Activated naive CD4-positive, alpha-beta T cell treated with anti-CD3 and anti-CD28 coated beads, Interleukin-2, amount 50 U/mL, for 72 hours (primary cell): Measurements from ENCODE around the gene GRHPR. TPM values are rescaled to one million over a fixed set of nuclear protein-coding genes. Genes with fewer than 3 reads are reported as not detected.
"Not testable (repeated sequence)": the region's sequence is repeated elsewhere in the genome, so short reads cannot be mapped to it uniquely, and the experiment has no call there.

Source experiments
- ATAC-seq, 2 donors: fragments of 150-1000 bp; cut with Tn5 transposase; 2 replicates each; pipeline ENCODE4 v1.10.0; 2021; ENCODE audit warnings: mild to moderate bottlenecking in 2 of 2, moderate library complexity in 2 of 2
- DNase-seq, 2 donors: peaks; one replicate each; pipeline ENCODE4 v3.0.0; 2021 to 2022; ENCODE audit warnings: low spot score in 2 of 2
- H3K27ac Mint-ChIP-seq, 2 donors: one replicate each; pipeline ENCODE4 v1.8.0; 2022; ENCODE audit warnings: mild to moderate bottlenecking in 2 of 2, mixed read lengths in 2 of 2
- H3K36me3 Mint-ChIP-seq, 2 donors: one replicate each; pipeline ENCODE4 v1.8.0; 2022; ENCODE audit warnings: mixed read lengths in 2 of 2
- H3K9me3 Mint-ChIP-seq, 2 donors: one replicate each; pipeline ENCODE4 v1.8.0; 2022; ENCODE audit warnings: mixed read lengths in 2 of 2
- total RNA-seq, 2 donors: library from RNA; stranded (reverse); gene quantifications; one replicate each; pipeline ENCODE4 v1.2.3, GENCODE V29; 2022

Gene GRHPR
- total RNA-seq, 2 donors from 2014 or later, result 65.6 to 80.2 TPM

DNA sequence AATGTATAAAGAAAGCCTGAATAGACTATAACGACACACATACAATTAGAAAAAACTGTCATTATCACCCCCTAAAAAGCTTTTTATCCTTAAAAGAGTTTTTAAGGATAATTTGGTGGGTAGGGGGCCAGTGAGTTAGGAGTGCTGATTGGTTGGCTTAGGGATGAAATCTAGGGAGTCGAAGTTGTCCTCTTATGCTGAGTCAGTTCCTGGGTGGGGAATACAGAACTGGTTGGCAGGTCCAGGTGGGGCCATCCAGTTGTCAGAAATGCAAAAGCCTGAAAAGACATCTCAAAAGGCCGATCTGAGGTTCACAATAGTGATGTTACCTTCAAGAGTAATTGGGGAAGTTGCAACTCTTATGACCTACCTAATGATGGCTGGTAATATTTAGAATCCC is 29.1 kb downstream of the GRHPR start:
- Mint-ChIP-seq H3K9me3 (no peaks in the 10 kb centered on the region), H3K27ac (no peak overlapping the region), H3K36me3 (peaks cover 0 to 14% of the 10 kb centered on the region in 2 donors)
- ATAC-seq (no peak), DNase-seq (no peak)

DNA sequence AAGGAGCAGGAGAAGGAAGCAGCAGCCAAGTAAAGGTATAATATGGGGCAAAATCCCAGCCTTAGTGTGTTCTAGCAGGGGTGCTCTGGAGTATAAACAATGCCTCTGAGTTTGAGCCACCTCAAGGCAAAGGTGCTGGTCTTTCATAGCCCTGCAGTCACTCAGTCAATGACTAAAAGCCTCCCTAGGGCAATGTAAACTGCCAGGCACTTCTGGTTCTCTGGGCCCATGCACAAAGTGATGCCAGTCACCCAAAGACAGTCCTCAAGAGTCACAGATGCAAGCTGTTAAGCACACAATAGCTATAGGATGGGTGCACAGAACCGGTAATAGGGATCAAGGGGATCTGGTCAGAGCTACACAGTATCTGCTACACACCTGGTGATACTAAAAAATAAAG is 30.1 kb downstream of the GRHPR start:
- no peaks in the 10 kb centered on the region for H3K9me3 Mint-ChIP-seq
- no peak for ATAC-seq
- H3K27ac Mint-ChIP-seq, result no peak overlapping the region
- H3K36me3 Mint-ChIP-seq, result peaks cover 0 to 14% of the 10 kb centered on the region in 2 donors
- DNase-seq, result no peak

DNA sequence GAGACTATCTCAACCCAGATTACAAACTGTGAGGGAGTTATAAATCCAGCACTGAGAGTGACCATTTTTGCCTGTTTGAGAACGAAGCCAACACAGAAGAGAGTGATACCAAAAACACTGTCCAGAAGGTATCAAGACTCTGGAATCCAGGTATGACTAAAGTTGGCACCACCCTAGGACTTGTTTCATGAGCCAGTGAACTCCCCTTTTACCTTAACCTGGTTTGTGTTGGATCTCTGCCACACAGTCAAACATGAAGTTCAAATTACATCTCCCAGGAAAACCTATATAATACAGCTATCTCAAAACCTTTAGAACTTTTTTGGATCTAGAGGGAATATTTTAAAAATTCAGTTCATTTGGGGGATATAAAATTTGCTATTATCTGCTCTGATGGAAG is 31.3 kb downstream of the GRHPR start:
- Mint-ChIP-seq H3K27ac (no peak overlapping the region), H3K9me3 (no peaks in the 10 kb centered on the region), H3K36me3 (peaks cover 0 to 8% of the 10 kb centered on the region in 2 donors)
- DNase-seq (no peak), ATAC-seq (no peak)

DNA sequence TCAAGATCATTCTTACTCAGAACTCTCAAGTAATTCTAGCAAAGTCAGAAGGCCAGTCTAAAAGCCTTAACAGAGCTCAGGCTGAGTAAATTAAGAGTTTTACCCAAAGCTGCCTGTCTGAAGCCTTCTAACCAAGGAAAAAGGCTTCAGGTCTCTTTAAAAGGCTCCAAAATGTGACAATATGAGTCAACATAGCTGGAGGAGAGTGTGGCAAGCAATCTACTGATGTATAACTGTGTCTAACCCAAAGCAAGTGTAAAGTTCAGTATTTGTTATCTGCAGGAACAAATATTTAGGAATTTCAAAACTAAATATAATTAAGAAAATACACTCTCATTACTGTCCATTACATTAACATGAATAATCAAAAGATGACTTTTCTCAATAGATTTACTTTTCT is 31.7 kb downstream of the GRHPR start:
- Mint-ChIP-seq H3K27ac (no peak overlapping the region), H3K36me3 (peaks cover 0 to 8% of the 10 kb centered on the region in 2 donors), H3K9me3 (no peaks in the 10 kb centered on the region)
- no peak for ATAC-seq
- DNase-seq, result no peak

GRCh38 chr9:37455884-37456647 is 33.6 kb downstream of the GRHPR start:
- H3K9me3 Mint-ChIP-seq, result no peaks in the 10 kb centered on the region

GRCh38 chr9:37456817-37457216 is 34.3 kb downstream of the GRHPR start:
- H3K36me3 Mint-ChIP-seq, result peaks cover 0 to 4% of the 10 kb centered on the region in 2 donors
- H3K9me3 Mint-ChIP-seq, result no peaks in the 10 kb centered on the region
- ATAC-seq (no peak), DNase-seq (no peak)
- peak overlapping the region in 1 of 2 donors; percentile 77 for H3K27ac Mint-ChIP-seq

More at GRCh38 chr9:37455884-37456647, 33.6 kb downstream of the GRHPR start:
- Mint-ChIP-seq H3K36me3 (peaks cover 0 to 4% of the 10 kb centered on the region in 2 donors), H3K27ac (peak overlapping the region in 1 of 2 donors; percentile 77)
- ATAC-seq (peak in 1 of 2 donors; percentile 24), DNase-seq (no peak)

DNA sequence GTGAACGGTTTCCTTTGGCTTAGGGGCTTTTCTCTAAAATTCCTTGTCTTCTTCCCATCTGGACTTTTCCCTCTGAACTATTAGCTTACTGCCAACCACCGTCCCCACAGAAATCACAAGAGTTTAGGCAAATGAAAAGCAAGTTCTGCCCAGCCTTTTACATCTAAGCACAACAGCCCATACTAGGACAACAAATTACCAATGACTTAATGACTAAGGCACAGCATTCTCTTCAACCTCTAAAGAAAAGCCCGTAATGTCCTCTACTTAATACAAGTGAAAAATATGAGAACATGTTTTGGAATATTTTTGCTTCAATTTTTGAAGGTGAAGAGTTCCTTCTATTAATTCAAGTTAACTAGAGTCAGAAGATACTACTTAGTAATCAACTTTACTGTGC is 41.5 kb downstream of the GRHPR start:
- H3K27ac Mint-ChIP-seq, result peak overlapping the region; percentile 99
- peaks cover 16 to 27% of the 10 kb centered on the region in 2 donors for H3K36me3 Mint-ChIP-seq
- ATAC-seq, result no peak
- H3K9me3 Mint-ChIP-seq, result no peaks in the 10 kb centered on the region
- no peak for DNase-seq

GRCh38 chr9:37464426-37465248 is 42.1 kb downstream of the GRHPR start:
- Mint-ChIP-seq H3K9me3 (no peaks in the 10 kb centered on the region), H3K27ac (peak overlapping the region; percentile 99), H3K36me3 (peaks cover 16 to 27% of the 10 kb centered on the region in 2 donors)
- DNase-seq, result peak in 1 of 2 donors; percentile 65
- ATAC-seq, result peak; percentile 43 to 66

GRCh38 chr9:37465249-37466036 is 42.9 kb downstream of the GRHPR start, which contains the start of gene ZBTB5:
Gene ZBTB5 (minus strand): TSS chr9:37465450. CDS start chr9:37442551, 22,899 bp downstream.
- Mint-ChIP-seq H3K36me3 (peaks cover 16 to 26% of the 10 kb centered on the region in 2 donors), H3K9me3 (no peaks in the 10 kb centered on the region), H3K27ac (peak within 1 kb of the TSS; percentile 99)
- DNase-seq (peak; percentile 95 to 99), ATAC-seq (peak; percentile 83 to 84)

- ATAC-seq (peak; percentile 5 to 17), DNase-seq (peak; percentile 27 to 62)
- Mint-ChIP-seq H3K36me3 (peaks cover 16 to 22% of the 10 kb centered on the region in 2 donors), H3K9me3 (no peaks in the 10 kb centered on the region), H3K27ac (peak overlapping the region; percentile 99)
Measured at GRCh38 chr9:37466037-37466709, 43.7 kb downstream of the GRHPR start.

DNA sequence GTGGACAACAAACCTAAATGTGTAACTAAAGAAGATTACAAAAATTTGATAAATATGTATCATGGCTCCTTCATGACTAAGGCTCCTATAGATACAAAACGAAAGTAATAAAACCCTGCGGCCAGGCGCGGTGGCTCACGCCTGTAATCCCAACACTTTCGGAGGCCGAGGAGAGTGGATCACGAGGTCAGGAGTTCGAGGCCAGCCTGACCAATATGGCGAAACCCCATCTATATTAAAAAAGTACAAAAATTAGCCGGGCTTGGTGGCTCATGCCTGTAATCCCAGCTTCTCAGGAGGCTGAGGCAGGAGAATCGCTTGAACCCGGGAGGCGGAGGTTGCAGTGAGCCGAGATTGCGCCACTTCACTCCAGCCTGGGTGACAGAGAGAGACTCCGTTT is 45.0 kb downstream of the GRHPR start:
- H3K9me3 Mint-ChIP-seq, DNase-seq, H3K27ac Mint-ChIP-seq, ATAC-seq: not testable (repeated sequence)
- peaks cover 16 to 24% of the 10 kb centered on the region in 2 donors for H3K36me3 Mint-ChIP-seq

DNA sequence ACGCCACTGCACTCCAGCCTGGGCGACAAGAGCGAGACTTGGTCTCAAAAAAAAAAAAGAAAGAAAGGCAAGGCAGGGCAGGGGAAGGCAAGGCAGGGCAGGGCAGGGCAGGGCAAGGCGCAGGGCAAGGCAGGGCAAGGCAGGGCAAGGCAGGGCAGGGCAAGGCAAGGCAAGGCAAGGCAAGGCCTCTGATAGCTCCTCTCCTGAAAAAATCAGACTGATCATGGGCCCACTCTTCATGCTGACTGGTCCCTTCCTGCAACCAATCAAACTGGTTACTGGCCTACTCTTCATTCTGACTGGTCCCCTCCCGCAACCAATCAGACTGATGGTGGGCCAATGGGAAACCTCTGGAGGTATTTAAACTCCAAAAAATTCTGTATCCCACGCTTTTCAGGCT is 46.1 kb downstream of the GRHPR start:
- ATAC-seq, result no peak
- no peak for DNase-seq
- peaks cover 14 to 18% of the 10 kb centered on the region in 2 donors for H3K36me3 Mint-ChIP-seq
- H3K27ac Mint-ChIP-seq, result peak overlapping the region in 1 of 2 donors; percentile 44
- peaks cover 0 to 3% of the 10 kb centered on the region in 2 donors for H3K9me3 Mint-ChIP-seq

DNA sequence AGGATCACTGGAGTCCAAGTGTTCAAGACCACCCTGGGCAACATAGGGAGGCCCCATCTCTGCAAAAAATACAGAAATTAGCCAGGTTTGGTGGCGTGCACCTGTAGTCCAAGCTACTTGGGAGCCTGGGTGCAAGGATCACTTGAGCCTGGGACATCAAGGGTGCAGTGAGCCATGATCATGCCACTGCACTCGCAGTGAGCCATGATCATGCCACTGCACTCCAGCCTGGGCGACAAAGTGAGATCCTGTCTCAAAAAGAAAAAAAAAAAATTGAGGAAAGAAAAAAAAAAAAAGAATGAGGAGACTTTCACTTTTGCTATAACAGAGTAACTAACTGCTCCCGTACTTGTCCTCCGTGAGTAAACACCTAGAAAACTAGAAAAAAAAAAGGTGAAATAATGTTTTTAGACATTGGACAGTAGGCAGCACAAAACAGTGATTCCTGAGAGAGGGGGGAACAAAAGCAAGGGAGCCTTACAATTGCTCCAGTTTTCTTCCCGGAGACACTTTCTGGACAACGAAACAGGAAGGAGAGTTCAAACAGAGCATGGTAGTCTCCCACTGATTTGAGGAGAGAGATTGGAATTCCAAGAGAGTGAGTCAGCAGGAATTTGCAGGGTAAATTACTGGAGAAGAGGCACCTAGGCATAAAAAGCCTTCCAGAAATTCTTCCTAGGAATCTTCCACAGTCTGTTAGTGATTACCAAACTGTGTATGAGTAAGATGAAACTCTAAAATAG is 49.6 kb downstream of the GRHPR start:
- DNase-seq (no peak), ATAC-seq (peak; percentile 36 to 43)
- peaks cover 0 to 11% of the 10 kb centered on the region in 2 donors for H3K9me3 Mint-ChIP-seq
- peaks cover 0 to 13% of the 10 kb centered on the region in 2 donors for H3K36me3 Mint-ChIP-seq
- H3K27ac Mint-ChIP-seq, result peak overlapping the region; percentile 18 to 83

GRCh38 chr9:37473982-37474381 is 51.5 kb downstream of the GRHPR start:
- not testable (repeated sequence) for H3K27ac Mint-ChIP-seq, DNase-seq, ATAC-seq
- Mint-ChIP-seq H3K36me3 (peaks cover 0 to 13% of the 10 kb centered on the region in 2 donors), H3K9me3 (peaks cover 0 to 11% of the 10 kb centered on the region in 2 donors)

- Mint-ChIP-seq H3K9me3 (peaks cover 0 to 11% of the 10 kb centered on the region in 2 donors), H3K36me3 (peaks cover 0 to 13% of the 10 kb centered on the region in 2 donors), H3K27ac (no peak overlapping the region)
- DNase-seq (no peak), ATAC-seq (no peak)
Measured at GRCh38 chr9:37474438-37474837, 51.9 kb downstream of the GRHPR start.
